Stimulated activated naive CD8-positive, alpha-beta T cell treated with anti-CD3 and anti-CD28 coated beads, Interleukin-15, amount 100 ng/mL, for 72 hours (primary cell): ENCODE data around the gene NR5A1.

ENCODE experiments used
- ATAC-seq: fragments of 150-1000 bp; cut with Tn5 transposase; 2 replicates; pipeline ENCODE4 v1.10.0; 2021; ENCODE audit warnings: mild to moderate bottlenecking, moderate library complexity
- DNase-seq, 2 donors: peaks; one replicate each; pipeline ENCODE4 v3.0.0; 2021 to 2022
- H3K27ac Mint-ChIP-seq, 2 donors: one replicate each; pipeline ENCODE4 v1.8.0; 2022; ENCODE audit warnings: mild to moderate bottlenecking in 2 of 2, mixed read lengths in 2 of 2, moderate library complexity in 2 of 2
- H3K27me3 Mint-ChIP-seq: one replicate; pipeline ENCODE4 v1.8.0; 2022; ENCODE audit warnings: mixed read lengths
- H3K4me1 Mint-ChIP-seq: one replicate; pipeline ENCODE4 v1.8.0; 2022; ENCODE audit warnings: mild to moderate bottlenecking, mixed read lengths
- H3K4me3 Mint-ChIP-seq, 2 donors: one replicate each; pipeline ENCODE4 v1.8.0; 2022; ENCODE audit warnings: mild to moderate bottlenecking in 2 of 2, mixed read lengths in 2 of 2, moderate library complexity in 1 of 2
- H3K9me3 Mint-ChIP-seq, 2 donors: one replicate each; pipeline ENCODE4 v1.8.0; 2022; ENCODE audit warnings: mixed read lengths in 2 of 2

NR5A1 gene

DNA sequence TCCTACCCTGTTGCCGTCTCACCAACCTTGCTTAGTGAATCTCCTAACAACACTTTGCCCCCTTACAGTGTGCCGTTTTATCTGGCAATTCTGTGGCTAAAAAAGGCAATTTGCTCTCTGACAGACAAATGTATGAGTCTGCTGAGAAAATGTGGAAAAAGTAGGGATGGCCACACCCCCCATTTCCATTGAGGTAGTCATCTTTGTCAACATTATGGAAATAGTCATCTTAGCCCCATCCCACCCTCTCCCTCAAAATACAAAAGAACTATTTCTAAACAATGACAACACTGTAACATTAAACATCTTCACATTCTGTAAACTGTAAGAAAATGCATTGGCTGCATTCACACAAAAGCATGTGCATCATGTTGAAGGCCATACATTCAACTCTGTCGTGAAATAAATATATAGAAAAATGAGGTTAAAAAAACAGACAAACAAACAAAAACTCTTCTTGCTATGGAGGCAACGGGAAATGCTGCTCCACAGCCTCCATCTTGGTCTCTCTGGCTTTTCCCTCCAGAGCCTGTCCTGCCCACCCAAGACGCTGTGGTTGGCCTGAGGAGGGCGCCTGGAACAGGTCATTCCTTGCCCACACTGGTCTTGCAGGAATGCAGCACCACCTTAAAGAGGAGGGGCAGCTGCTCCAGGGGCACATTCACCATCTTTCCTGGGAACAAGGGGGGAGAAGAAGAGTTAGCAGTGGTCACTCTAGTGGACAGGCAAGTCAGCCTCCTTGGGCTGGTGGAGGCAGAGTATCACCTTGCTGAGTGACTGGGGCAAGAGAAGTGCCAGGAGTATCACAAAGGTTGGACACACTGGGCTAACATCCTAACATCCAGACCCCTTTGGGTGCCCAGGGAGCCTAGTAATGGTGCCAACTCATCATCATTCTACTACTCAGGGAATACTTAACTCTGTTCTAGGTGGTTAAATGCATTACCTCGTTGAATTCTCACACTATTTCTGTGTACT is 15.2 kb upstream of the NR5A1 start:
- H3K4me1 Mint-ChIP-seq, result no peaks in the 10 kb centered on the region
- ATAC-seq (no peak), DNase-seq (no peak)
- no peak overlapping the region for H3K27ac Mint-ChIP-seq
- peaks cover 8% of the 10 kb centered on the region for H3K27me3 Mint-ChIP-seq
- no peak overlapping the region for H3K4me3 Mint-ChIP-seq
- H3K9me3 Mint-ChIP-seq, result no peaks in the 10 kb centered on the region

DNA sequence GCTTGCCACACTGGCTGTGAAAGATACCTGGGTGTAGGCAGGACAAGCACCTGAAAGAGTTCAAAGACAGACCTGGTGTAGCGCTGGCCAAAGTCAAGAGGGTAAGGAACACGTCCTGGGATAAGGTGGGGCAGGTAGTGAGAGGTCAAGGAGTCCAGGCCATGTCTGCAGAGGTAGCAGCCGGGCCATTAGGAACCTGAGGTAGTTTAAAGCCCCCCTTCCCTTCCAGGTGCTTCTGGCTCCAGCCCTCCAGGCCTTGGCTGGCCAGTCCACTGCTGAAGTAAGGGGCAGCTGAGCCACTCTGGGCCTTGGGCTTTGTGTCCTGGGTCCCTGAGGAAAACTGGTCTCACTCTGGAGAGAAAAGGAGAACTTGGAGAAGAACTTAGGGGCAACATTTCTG is 13.9 kb upstream of the NR5A1 start:
- Mint-ChIP-seq H3K27me3 (peaks cover 8% of the 10 kb centered on the region), H3K4me1 (no peaks in the 10 kb centered on the region), H3K9me3 (no peaks in the 10 kb centered on the region), H3K4me3 (no peak overlapping the region), H3K27ac (no peak overlapping the region)
- peak in 1 of 2 donors; percentile 3 for DNase-seq
- ATAC-seq, result no peak

DNA sequence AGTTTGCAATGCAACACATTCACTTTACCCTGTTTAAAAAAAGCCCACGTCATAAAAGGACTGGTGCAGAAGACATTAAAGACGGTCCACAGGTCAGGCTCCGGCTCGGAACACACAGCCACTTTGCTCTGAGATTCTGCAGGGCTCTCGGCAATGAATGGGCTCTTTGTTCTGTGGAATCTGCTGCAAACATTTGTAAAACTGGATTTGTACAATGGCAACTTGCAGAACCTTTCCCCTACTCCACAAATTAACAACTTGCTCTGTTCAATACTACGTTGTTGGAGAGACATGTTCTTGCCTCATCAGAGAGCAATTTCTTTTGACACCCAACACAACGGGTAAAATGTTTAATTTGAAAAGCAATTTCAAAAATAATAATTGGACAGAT is 13.0 kb upstream of the NR5A1 start:
- Mint-ChIP-seq H3K27ac (no peak overlapping the region), H3K4me3 (no peak overlapping the region), H3K4me1 (no peaks in the 10 kb centered on the region), H3K9me3 (no peaks in the 10 kb centered on the region), H3K27me3 (peaks cover 8% of the 10 kb centered on the region)
- DNase-seq (no peak), ATAC-seq (no peak)

DNA sequence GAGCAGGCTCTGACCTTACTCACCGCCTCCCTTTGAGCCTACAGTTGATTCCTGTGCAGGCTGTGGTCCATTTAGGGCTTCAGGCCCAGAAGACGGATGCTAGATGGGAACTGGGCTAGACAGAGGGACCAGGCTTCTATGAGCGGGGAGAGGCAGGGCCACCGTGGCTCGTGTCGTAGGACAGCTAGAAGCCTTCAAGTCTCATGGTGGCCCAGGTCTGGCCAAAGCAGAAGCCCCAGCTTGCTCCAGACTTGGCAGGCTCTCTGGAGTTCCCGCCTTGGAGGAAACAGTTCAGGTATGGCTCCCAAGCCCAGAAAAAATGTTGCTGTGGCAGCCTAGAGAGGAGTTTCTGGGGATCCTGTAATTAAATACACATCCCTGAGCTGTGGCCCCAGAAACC is 10.9 kb upstream of the NR5A1 start:
- Mint-ChIP-seq H3K27me3 (peaks cover 8% of the 10 kb centered on the region), H3K9me3 (no peaks in the 10 kb centered on the region), H3K4me1 (no peaks in the 10 kb centered on the region), H3K4me3 (no peak overlapping the region), H3K27ac (no peak overlapping the region)
- no peak for ATAC-seq
- DNase-seq, result no peak

DNA sequence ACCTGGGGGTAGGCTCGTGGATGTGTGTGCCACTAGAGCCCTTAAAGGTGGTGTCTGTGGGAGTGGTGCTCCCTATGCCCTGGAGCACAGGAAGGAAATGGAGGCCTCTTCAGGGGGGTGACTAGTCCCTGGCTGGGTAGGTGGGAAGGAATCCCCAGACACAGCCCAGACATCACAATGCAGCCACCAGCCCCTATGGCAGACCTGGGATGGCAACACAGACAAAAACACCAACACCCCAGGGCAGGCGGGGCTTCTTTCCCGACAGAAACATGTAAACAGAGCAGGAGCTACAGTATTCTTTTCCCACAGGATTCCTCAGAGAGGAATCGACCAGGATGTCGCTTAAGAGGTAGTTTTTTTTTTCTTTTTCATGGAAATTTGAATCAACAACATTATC is 10.4 kb upstream of the NR5A1 start:
- Mint-ChIP-seq H3K4me1 (no peaks in the 10 kb centered on the region), H3K9me3 (no peaks in the 10 kb centered on the region), H3K27ac (peak overlapping the region; percentile 49 to 79), H3K4me3 (no peak overlapping the region), H3K27me3 (peaks cover 8% of the 10 kb centered on the region)
- DNase-seq (no peak), ATAC-seq (no peak)

DNA sequence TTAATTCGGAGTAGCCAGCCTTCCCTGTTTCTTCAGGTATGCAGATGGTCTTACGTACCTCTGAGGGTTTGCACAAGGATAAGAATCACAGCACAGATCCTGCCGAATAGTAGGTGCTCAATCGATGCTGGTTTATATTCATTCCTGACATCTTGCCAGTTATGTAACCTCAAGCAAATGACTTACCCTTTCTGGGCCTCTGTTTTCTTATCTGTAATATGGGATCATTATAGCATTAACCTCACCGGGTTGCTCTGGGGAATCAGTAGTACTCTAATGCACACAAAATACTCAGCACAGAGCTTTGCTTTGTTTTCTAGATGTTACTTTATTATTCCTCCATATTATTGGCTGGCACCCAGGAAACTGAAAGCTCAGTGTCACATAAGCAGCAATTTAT is 7.7 kb upstream of the NR5A1 start:
- no peaks in the 10 kb centered on the region for H3K27me3 Mint-ChIP-seq
- no peak for DNase-seq
- no peaks in the 10 kb centered on the region for H3K9me3 Mint-ChIP-seq
- no peak overlapping the region for H3K4me3 Mint-ChIP-seq
- no peaks in the 10 kb centered on the region for H3K4me1 Mint-ChIP-seq
- ATAC-seq, result no peak
- no peak overlapping the region for H3K27ac Mint-ChIP-seq

DNA sequence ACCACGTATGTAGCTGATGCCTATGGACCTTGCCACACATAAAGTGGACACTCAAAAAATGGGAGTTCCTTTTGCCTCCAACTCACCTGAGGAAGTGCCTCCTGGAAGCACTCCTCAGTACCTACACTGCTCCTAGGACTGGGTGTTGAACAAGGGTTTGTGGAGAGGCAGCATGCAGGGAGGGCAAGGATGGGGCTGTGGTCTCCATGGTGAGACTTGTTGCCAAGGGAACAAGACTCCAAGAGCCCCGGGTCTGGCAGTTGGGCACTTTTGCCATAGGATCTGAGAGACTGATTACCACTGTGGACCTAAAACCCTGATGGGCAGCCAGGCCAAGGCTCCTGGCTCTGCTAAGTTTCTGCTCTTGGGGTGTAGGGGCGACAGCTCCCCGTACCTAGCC is 6.9 kb upstream of the NR5A1 start:
- Mint-ChIP-seq H3K27ac (no peak overlapping the region), H3K9me3 (no peaks in the 10 kb centered on the region), H3K27me3 (no peaks in the 10 kb centered on the region), H3K4me1 (no peaks in the 10 kb centered on the region), H3K4me3 (no peak overlapping the region)
- DNase-seq (no peak), ATAC-seq (no peak)

DNA sequence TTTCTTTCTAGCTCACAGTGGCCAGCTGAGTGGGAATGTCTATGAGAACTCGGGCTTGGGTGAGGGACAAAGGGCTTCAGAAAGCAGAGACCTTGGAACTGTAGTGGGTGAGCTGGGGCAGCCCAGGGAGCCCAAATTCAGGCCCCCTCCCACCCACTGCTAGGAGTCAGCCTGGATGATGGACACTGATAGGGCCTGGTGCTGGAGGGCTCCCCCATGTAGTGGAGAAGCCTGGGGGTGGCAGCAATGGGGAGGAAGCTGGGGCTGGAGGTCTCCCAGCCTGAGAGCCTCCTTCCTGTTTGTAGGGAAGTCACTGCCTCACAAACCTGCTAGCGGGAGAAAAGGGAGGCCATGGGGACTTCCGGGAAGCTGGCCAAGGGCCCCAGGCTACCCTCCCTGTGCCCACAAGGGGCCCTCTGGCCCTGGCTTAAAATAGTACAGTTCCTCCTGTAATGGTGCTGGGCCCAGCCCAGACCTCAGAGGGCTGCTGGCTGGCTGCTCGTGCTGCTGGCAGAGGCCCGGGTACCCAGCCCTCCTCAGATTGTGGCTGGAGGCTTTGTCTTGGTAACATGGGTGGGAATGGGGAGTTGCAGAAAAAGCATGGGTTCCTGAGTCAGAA is 6.3 kb upstream of the NR5A1 start:
- Mint-ChIP-seq H3K4me1 (no peaks in the 10 kb centered on the region), H3K9me3 (no peaks in the 10 kb centered on the region), H3K27me3 (no peaks in the 10 kb centered on the region), H3K27ac (peak overlapping the region; percentile 0 to 84), H3K4me3 (no peak overlapping the region)
- no peak for ATAC-seq
- DNase-seq, result no peak

DNA sequence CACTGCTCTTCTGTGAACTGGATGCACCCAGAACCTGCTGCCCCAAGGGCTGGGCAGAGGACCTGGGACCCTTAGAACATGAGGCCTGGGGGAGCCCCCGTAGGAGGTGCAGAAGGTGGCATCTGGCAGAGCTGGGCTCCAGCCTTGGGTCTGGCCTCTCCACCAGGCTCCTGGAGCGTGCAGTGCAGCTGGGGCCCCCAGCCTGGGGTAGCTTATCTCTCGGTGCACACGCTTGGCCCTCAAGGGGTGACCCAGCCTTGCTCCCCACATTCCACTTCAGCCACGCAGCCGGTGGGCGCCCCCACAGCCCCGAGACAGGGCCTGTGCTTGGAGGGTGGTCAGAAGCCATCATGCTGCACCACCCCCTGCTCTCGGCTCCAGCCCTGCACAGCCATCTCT is 5.6 kb upstream of the NR5A1 start:
- DNase-seq (no peak), ATAC-seq (no peak)
- Mint-ChIP-seq H3K27ac (no peak overlapping the region), H3K4me1 (no peaks in the 10 kb centered on the region), H3K4me3 (no peak overlapping the region), H3K27me3 (no peaks in the 10 kb centered on the region), H3K9me3 (no peaks in the 10 kb centered on the region)

DNA sequence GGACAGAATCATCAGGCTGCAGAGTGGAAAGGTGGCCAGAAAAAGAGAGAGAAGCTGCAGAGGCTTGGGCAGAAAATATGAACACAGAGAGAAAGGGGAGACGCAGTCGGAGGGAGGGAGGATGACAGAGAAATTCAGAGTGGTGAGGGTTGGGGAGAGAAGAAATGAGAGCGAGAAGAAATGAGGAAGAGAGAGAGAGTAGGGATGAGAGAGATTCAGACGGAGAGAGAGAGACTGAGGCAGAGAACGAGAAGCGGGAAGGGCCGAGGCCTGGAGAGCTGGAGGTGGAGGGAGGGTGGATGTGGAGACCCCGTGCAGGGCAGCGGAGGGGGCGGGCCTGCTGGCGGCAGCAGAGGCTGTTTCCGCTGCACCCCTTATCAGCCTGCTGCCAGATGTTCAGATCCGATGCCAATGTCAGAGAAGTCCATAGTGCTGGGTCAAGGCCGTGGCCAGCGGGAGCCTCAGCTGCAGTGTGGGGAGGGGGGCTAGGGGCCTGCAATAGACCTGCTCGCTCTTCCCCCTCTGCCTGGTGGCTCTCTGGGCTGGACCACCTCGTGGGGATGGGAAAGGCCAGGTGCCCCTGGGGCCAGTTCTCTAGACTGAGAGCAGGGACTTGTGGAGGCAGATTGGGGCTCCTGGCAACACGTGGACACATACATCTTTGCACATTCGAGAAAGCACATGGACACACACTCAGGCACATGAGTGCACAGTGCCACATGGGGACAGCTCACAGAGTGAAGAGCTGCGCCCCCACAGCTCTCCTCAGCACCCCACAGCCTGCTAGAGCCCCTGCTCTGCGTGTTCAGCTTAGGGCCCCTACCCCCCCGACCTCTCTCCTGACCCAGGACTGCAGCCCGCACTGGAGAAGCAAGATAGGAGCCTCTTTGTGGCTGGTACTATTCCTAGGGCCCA is 4.9 kb upstream of the NR5A1 start:
- H3K4me3 Mint-ChIP-seq, result no peak overlapping the region
- no peak overlapping the region for H3K27ac Mint-ChIP-seq
- ATAC-seq, result peak; percentile 19
- H3K9me3 Mint-ChIP-seq, result no peaks in the 10 kb centered on the region
- DNase-seq, result no peak
- H3K27me3 Mint-ChIP-seq, result no peaks in the 10 kb centered on the region
- H3K4me1 Mint-ChIP-seq, result no peaks in the 10 kb centered on the region

DNA sequence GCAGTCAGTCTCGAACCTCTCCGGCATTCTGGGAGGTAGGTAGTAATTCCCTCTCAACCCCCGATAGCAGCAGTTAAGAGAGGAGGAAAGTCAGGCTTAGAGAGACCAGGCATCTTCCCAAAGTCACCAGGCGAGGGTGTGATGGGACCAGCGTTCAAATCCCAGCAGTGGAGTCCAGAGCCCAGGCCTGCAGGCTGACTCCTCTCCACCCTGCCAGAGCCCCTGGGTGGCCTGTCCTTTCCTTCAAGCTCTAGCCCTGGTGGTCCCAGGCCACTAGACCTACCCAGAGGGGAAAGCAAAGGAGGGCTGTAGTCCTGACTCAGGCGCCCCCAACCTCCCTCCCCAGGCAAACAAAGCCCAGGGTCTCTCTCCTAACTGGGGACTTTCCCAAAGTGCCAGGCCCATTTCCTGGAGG is 4.2 kb upstream of the NR5A1 start:
- H3K4me1 Mint-ChIP-seq, result no peaks in the 10 kb centered on the region
- no peak overlapping the region for H3K4me3 Mint-ChIP-seq
- no peak overlapping the region for H3K27ac Mint-ChIP-seq
- peaks cover 7% of the 10 kb centered on the region for H3K27me3 Mint-ChIP-seq
- H3K9me3 Mint-ChIP-seq, result no peaks in the 10 kb centered on the region
- ATAC-seq (no peak), DNase-seq (no peak)

DNA sequence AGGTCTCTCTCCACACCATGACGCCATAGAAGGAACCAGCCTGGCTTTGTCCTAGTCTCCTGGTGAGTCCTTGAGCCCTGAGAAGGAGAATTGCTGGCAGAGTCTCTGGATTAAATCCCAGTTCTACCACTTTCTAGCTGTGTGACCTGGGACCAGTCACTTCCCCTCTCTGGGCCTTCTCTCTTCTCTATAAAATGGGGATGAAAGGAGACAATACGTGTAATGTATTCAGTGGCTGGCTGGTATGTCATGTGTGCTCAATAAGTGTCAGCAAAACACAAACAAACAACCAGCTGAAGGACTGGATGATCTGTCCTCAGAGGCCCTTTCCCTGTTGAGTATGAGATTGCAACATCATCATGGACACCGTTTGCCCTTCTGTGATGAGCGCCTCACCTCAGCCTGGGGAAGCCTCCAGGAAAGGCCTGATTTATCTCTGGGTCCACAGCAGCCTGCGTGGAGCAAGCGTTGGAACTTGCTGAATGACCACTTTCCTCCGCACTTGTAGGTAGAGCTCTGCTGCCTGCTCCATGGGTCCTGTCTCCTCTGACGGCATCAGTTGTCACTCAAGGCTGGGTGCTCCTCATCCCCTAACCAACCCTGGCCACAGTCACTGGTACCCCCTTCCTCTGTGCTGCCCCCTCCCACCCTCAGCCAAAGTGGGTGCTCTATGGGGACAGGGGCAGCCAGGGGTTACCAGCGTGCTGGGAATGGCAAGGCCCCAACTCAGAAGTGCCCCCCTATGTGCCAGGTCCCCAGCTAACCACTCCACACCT is 3.6 kb upstream of the NR5A1 start:
- Mint-ChIP-seq H3K4me1 (no peaks in the 10 kb centered on the region), H3K27me3 (peaks cover 13% of the 10 kb centered on the region), H3K9me3 (no peaks in the 10 kb centered on the region), H3K4me3 (no peak overlapping the region), H3K27ac (no peak overlapping the region)
- no peak for ATAC-seq
- DNase-seq, result no peak

DNA sequence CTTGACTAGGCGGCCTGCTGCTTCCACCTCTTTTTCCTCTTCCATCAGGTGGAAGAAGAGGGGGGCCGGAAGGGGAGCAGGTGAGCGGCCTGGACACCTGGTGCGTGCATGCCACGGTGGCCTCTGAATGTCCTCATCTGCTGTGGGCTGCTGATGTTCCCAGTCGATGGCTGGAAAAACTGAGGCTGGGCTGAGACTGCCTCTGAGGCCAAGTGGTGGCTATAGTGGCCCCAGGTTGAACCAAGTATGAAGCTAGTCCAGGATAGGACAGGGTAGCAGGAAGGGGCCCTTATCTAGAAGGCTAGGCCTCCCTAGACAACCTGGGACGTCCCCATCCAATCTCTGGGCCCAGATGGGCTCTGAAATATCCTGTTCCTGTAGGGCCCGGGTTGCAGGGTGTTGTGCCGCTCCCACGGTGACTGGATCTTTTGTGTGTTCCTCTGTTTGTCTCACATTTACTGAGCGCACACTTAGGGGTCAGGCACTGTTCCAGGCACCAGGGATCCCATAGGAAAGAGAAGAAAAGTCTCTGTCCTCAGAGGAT is 753 bp upstream of the NR5A1 start:
- peaks cover 38% of the 10 kb centered on the region for H3K27me3 Mint-ChIP-seq
- H3K4me3 Mint-ChIP-seq, result no peak overlapping the region
- H3K27ac Mint-ChIP-seq, result no peak overlapping the region
- peaks cover 8% of the 10 kb centered on the region for H3K4me1 Mint-ChIP-seq
- no peaks in the 10 kb centered on the region for H3K9me3 Mint-ChIP-seq
- ATAC-seq, result no peak
- DNase-seq, result no peak

DNA sequence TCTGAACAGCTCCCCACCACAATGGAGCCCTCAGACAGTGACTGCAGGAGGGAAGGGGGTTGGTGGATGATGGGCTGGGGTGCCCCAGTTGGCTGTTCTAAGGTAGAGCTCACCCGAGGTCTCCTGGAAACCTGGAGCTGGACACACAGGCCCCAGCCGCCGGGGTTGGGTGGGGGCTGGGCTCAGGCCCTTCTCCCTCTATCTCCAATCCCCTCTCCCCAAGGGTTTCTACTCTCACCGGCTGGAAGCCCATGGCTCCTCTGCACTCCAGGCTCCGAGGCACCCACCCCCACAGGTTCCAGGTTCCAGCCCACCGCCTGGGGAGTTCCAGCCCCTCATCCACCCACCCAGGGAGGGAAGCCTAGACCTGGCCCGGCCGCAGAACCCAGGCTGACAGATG is 766 bp downstream of the NR5A1 start:
- Mint-ChIP-seq H3K27ac (no peak overlapping the region), H3K27me3 (peaks cover 52% of the 10 kb centered on the region)

DNA sequence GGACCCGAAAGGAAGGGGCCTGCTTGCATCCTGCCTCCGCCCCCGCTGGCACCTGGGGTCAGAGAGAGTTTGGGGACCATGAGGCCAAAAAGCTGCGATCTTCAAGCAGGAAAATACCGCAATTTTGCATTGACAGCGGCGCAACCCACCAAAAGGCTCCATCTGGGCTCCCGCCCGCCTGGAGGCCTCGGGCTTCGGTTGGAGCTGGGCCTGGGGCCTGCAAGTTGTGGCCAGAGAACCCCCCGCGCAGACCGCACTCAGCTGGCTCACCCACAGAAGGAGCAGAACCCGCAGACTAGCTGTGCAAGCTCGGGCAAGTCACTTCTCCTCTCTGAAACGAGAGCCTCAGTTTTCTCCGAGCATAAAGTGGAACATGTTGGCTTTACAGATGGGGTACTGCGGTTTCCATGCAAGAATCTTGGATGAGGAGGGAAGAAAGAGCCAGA is 1.3 kb downstream of the NR5A1 start:
- DNase-seq, result no peak
- Mint-ChIP-seq H3K4me1 (peaks cover 11% of the 10 kb centered on the region), H3K27me3 (peaks cover 52% of the 10 kb centered on the region), H3K27ac (no peak overlapping the region), H3K4me3 (no peak overlapping the region), H3K9me3 (no peaks in the 10 kb centered on the region)
- ATAC-seq, result no peak

More for the DNA sequence above, 766 bp downstream of the NR5A1 start:
- DNase-seq, result no peak
- ATAC-seq, result no peak
- H3K9me3 Mint-ChIP-seq, result no peaks in the 10 kb centered on the region
- H3K4me3 Mint-ChIP-seq, result no peak overlapping the region
- peaks cover 8% of the 10 kb centered on the region for H3K4me1 Mint-ChIP-seq
